WI38 (cell line): ENCODE results near the gene LCE1D.

Experiments
- H3K4me3 ChIP-seq: 2 replicates; pipeline ENCODE4 v1.5.1; 2011; ENCODE audit warnings: low read depth, mild to moderate bottlenecking, control low read depth, low read length
- TF ChIP-seq, protein P1 (sequence below): IDR thresholded peaks from 2 replicates; pipeline ENCODE4 v1.5.1; 2012; ENCODE audit warnings: low read depth, mild to moderate bottlenecking, control low read depth, low read length

The LCE1D gene, protein sequence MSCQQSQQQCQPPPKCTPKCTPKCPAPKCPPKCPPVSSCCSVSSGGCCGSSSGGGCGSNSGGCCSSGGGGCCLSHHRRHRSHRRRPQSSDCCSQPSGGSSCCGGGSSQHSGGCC

DNA sequence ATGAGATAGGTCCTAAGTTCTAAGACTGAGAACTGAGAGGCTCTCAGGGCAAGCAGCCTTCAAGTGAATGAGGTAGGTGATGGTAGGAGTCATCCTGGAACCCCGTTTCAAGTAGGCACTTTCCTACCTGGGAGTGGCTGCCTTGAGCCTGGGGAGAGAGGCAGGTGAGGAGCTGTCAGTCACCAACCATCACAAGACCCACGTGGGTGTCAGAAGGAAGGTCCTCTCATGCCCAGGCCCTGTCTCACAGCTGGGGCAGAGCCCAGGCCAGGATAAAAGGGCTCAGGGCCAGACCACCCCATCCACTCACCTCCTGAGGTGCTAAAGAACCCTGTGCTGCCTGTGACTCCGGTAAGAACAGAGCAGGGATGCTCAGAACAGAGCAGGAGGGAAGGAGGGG is at the start of gene LCE1D:
Gene LCE1D, plus strand, starts transcription at position 301 of the 400 bp plus-strand sequence. CDS start 1,074 bp downstream, outside the sequence.
- TF ChIP-seq, protein P1, sequence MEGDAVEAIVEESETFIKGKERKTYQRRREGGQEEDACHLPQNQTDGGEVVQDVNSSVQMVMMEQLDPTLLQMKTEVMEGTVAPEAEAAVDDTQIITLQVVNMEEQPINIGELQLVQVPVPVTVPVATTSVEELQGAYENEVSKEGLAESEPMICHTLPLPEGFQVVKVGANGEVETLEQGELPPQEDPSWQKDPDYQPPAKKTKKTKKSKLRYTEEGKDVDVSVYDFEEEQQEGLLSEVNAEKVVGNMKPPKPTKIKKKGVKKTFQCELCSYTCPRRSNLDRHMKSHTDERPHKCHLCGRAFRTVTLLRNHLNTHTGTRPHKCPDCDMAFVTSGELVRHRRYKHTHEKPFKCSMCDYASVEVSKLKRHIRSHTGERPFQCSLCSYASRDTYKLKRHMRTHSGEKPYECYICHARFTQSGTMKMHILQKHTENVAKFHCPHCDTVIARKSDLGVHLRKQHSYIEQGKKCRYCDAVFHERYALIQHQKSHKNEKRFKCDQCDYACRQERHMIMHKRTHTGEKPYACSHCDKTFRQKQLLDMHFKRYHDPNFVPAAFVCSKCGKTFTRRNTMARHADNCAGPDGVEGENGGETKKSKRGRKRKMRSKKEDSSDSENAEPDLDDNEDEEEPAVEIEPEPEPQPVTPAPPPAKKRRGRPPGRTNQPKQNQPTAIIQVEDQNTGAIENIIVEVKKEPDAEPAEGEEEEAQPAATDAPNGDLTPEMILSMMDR: no peak
- H3K4me3 ChIP-seq: no peak within 1 kb of the TSS

DNA sequence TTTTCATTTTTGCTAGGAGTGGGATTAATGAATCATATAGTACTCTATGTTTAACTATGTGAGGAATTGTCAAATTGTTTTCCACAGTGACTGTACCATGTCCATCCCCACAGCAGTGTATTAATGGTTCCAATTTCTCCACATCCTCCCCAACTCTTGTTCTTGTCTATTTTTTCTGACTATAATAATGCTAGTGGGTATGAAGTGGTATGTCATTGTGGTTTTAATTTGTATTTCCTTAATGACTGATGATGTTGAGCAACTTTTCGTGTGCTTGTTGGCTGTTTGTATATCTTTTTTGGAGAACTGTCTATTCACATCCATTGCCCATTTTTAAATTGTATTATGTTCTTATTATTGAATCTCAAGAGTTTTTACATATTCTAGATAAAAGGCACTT is 48.7 kb upstream of the LCE1D start:
- no peak overlapping the region for H3K4me3 ChIP-seq
- TF ChIP-seq, protein P1: no peak

DNA sequence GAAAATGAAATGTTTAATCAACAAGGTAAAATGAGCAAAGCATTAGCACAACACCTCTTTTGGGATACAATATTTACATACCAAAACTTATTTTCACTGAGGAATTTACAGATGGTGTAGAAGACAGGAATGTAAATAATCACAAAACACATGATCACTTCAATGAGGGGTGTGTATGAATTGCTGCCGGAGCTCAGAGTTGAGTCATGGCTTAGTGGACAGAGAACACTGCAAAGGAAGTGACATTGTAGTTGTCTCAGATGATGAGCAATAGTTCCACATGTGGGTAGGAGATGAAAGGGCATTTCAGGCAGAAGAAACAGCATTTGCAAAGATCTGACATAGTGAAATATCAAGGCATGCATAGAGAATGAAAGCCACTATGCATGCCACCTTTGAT is 44.3 kb upstream of the LCE1D start:
- TF ChIP-seq, protein P1: no peak

DNA sequence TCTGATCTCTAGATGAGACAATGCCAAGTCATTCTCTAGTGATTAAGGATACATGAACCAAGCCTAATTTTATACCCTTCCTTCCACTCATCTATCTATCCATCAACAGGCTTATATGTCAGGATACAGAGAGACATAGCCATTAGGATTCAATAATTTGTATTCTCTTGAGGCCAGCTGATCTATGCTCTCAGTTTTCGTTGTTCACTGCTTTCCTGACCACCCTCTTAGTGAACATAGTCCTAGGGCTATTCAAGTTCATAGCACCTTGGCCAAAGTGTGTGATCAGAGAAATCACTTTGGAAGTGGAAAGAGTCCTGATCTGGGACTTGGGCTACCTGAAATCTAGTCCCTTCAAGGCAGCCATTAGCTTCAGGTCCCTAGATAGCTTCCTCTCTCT is 42.9 kb upstream of the LCE1D start:
- TF ChIP-seq, protein P1: no peak
- H3K4me3 ChIP-seq: no peak overlapping the region

More for the DNA sequence above, 44.3 kb upstream of the LCE1D start:
- H3K4me3 ChIP-seq: no peak overlapping the region

DNA sequence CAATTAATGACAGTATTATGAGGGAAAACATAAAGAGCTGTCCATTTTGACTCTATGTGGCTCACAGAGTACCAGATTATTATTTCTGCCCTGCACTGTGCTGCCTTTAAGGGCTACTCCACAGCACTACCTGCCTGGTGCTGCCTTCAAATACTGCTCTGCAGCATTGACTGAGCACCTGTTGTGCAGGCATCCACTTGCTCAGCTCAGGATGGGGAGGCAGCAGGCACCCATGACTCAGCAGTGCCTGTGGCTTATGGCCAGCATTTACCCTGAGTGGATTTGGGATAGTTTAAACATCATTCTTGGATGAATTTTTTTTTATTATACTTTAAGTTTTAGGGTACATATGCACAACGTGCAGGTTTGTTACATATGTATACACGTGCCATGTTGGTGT is 39.6 kb upstream of the LCE1D start:
- TF ChIP-seq, protein P1: no peak
- no peak overlapping the region for H3K4me3 ChIP-seq

DNA sequence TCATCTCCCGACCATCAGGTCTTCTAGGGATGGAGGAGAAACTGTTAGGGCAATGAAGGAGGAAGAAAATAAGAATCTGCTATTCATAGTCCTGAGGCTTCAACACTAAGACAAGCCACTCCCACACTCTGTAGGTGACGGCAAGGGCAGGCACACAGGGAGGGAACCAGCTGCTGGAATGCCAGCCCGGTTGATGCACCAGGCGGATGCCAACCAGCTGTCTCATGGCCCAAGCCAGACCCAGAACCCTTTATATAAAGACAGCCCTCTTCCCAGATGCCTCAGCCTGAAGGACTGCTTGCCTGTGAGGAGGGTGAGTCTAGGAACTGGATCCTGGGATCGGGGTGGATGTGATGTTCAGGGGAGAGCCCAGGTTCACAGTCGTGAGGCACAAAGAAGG is 38.8 kb upstream of the LCE1D start, which contains the start of gene KPRP:
Gene KPRP, plus strand, starts transcription at position 279 of the 400 bp plus-strand sequence. CDS start 1,564 bp downstream, outside the sequence.
- no peak within 1 kb of the TSS for H3K4me3 ChIP-seq
- TF ChIP-seq, protein P1: no peak

DNA sequence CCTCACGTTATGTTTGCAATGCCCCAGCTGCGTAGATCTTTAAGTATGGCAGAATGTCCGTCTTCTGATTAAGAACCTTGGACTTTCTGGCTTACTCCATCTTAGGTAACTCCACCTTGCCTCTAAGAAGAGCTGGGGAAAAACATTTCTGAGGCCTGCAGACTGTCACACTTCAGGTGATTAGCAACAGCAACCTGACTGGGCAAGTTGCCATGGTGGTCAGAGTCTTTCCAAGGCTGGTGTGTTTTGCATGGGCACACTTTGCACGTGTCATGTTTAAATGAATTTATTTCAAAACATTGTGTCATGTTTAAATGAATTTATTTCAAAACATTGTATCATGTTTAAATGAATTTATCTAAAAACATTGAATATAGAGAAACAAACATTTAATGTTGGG is 37.9 kb upstream of the LCE1D start:
- H3K4me3 ChIP-seq: no peak overlapping the region

More for the DNA sequence above, 37.9 kb upstream of the LCE1D start:
- TF ChIP-seq, protein P1: no peak
